CD4-positive, alpha-beta memory T cell (primary cell): ENCODE data around the gene SCFD2. TPM values are rescaled to one million over a fixed set of nuclear protein-coding genes. Genes with fewer than 3 reads are reported as not detected.

ENCODE experiments used
- CTCF ChIA-PET: fragments of 350-600 bp; sonication (Branson Sonifier 250); formaldehyde crosslinking; loops from one replicate; lab custom pipeline; 2021; ENCODE audit warnings: inconsistent platforms; ENCODE audit not compliant: partially characterized antibody; lab: Charles Lee
- POLR2A ChIA-PET: fragments of 350-600 bp; sonication (Branson Sonifier 250); formaldehyde crosslinking; loops from one replicate; lab custom pipeline; 2021; ENCODE audit not compliant: partially characterized antibody; lab: Charles Lee
- DNase-seq, 5 donors: peaks; one replicate each; pipeline versions ENCODE4 v3.0.0 to v3.0.0-alpha.2; 2020 to 2022; ENCODE audit warnings: mixed read lengths in 1 of 5
- H3K27ac ChIP-seq: one replicate; pipeline ENCODE4 v1.7.0; 2013; ENCODE audit warnings: low read depth, low read length
- H3K27me3 ChIP-seq: 2 replicates; pipeline ENCODE4 v1.7.0; 2013; ENCODE audit warnings: mild to moderate bottlenecking, low read length, moderate library complexity; ENCODE audit not compliant: insufficient read depth
- H3K36me3 ChIP-seq: 2 replicates; pipeline ENCODE4 v1.7.0; 2013; ENCODE audit warnings: mild to moderate bottlenecking, low read length, moderate library complexity; ENCODE audit not compliant: insufficient read depth
- H3K4me1 ChIP-seq: 2 replicates; pipeline ENCODE4 v1.7.0; 2013; ENCODE audit warnings: mild to moderate bottlenecking, low read length, moderate library complexity; ENCODE audit not compliant: insufficient read depth
- H3K4me3 ChIP-seq, 2 donors: one replicate each; pipeline ENCODE4 v1.7.0; 2013; ENCODE audit warnings: low read length in 2 of 2, mild to moderate bottlenecking in 1 of 2
- H3K9me3 ChIP-seq, 2 donors: one replicate each; pipeline ENCODE4 v1.7.0; 2013; ENCODE audit warnings: low read length in 2 of 2, control low read depth in 1 of 2; ENCODE audit not compliant: control insufficient read depth in 1 of 2
- H3K27ac Mint-ChIP-seq, 7 donors: one replicate each; pipeline ENCODE4 v1.8.0; 2020 to 2021; ENCODE audit warnings: mixed read lengths in 7 of 7, mild to moderate bottlenecking in 6 of 7, inconsistent platforms in 3 of 7, moderate library complexity in 3 of 7
- H3K27me3 Mint-ChIP-seq, 2 donors: one replicate each; pipeline ENCODE4 v1.8.0; 2020 to 2021; ENCODE audit warnings: mixed read lengths in 2 of 2
- H3K36me3 Mint-ChIP-seq, 2 donors: one replicate each; pipeline ENCODE4 v1.8.0; 2020 to 2021; ENCODE audit warnings: mixed read lengths in 2 of 2, inconsistent platforms in 1 of 2, mild to moderate bottlenecking in 1 of 2
- H3K4me1 Mint-ChIP-seq, 4 donors: one replicate each; pipeline ENCODE4 v1.8.0; 2020 to 2021; ENCODE audit warnings: mixed read lengths in 4 of 4, mild to moderate bottlenecking in 1 of 4
- H3K4me3 Mint-ChIP-seq, 8 donors: one replicate each; pipeline ENCODE4 v1.8.0; 2020 to 2021; ENCODE audit warnings: mixed read lengths in 8 of 8, mild to moderate bottlenecking in 7 of 8, moderate library complexity in 6 of 8, inconsistent platforms in 3 of 8
- H3K9me3 Mint-ChIP-seq, 8 donors: one replicate each; pipeline ENCODE4 v1.8.0; 2020 to 2021; ENCODE audit warnings: mixed read lengths in 8 of 8, mild to moderate bottlenecking in 5 of 8, inconsistent platforms in 3 of 8, moderate library complexity in 1 of 8
- intact Hi-C: fragments of 100-400 bp; cut with micrococcal nuclease; formaldehyde crosslinking; loops from one replicate; pipeline ENCODE4 v1.15.1; 2023
- polyA plus RNA-seq, 2 donors: library from polyadenylated mRNA; unstranded; fragments of 300-500 nt; fragmentation: Illumina TruSeq; gene quantifications; one replicate each; pipeline ENCODE4 v1.2.3, GENCODE V29; 2021
- total RNA-seq, 2 experiments: library from RNA; stranded (reverse); gene quantifications; one replicate each; pipeline ENCODE4 v1.2.3, GENCODE V29; 2021

Gene SCFD2
- total and polyA plus RNA-seq, 4 experiments from 2014 or later = 12.4 to 21.2 (median 13.5) TPM

DNA sequence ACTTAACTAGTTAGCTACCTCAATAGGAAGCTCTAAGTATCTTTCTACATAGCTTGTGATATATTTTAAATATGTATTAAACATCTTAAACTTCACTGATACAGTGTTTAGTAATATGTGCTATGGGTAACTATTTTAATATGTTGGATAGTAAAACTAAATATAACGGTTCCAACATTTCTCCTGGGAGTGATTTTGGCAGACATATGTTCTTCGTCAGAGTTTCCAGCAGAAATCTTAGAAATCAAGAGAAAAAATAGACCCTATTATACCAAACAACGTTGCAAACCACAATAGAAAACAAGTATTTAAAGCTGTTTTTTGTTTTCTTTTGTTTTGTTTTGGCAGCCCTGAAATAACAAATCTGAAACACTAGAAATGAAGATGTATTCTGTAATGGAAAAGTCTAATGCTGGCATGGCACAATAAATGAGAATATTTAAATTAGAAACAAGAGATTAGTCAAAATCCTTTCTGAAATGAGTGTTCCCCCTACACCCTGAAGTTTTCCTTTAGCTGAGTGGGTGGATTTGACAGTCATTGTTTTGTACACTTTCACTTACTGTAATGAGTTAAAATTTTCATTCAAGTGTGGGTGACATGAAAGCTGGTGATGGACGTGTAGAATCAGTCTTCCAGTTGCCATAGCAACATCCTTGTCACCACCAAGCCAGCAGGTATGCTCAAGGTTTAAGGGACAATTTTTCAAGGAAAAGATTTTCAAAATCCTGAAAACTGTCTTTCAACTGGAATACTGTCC, 233.5 kb downstream of the SCFD2 start:
- no peak overlapping the region for H3K27ac ChIP-seq
- no peaks in the 10 kb centered on the region for H3K4me1 ChIP-seq
- intact Hi-C loops = no loop called here
- no peaks in the 10 kb centered on the region for H3K27me3 ChIP-seq
- H3K4me1 Mint-ChIP-seq = peaks cover 0 to 3% (median 1%) of the 10 kb centered on the region in 4 donors
- H3K4me3 ChIP-seq = no peak overlapping the region
- no peaks in the 10 kb centered on the region for H3K36me3 ChIP-seq
- H3K4me3 Mint-ChIP-seq = no peak overlapping the region
- no peaks in the 10 kb centered on the region for H3K27me3 Mint-ChIP-seq
- ChIA-PET CTCF (interaction anchor here (1.7 kb wide), 1 partner anchor 8 kb away, joined by 5 read pairs; no protein-coding TSS in a partner anchor), POLR2A (no interaction called here)
- no peak for DNase-seq
- no peaks in the 10 kb centered on the region for H3K9me3 ChIP-seq
- peaks cover 0 to 4% (median 0%) of the 10 kb centered on the region in 8 donors for H3K9me3 Mint-ChIP-seq
- no peak overlapping the region for H3K27ac Mint-ChIP-seq
- H3K36me3 Mint-ChIP-seq = peaks cover 5 to 28% of the 10 kb centered on the region in 2 donors

DNA sequence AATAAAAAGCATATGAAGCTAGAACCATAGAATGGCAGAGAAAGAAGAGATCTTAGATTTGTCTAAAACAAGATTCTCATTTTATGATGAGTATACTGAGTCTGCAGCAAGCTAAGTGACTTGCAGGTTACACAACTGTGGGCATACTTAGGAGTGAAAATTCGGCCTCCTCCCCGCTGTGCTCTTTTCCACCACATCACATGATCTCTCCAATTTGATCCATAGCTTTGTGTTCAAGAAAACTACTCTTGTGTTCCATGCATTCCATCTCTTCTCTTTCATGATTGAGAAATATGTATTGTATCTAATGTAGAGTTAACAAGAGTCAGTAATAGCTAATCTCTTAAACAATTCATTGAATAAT, 234.3 kb downstream of the SCFD2 start:
- H3K4me1 ChIP-seq = no peaks in the 10 kb centered on the region
- ChIA-PET CTCF (no interaction called here), POLR2A (no interaction called here)
- Mint-ChIP-seq H3K4me3 (no peak overlapping the region), H3K9me3 (peaks cover 0 to 4% (median 0%) of the 10 kb centered on the region in 8 donors), H3K27ac (no peak overlapping the region), H3K27me3 (no peaks in the 10 kb centered on the region), H3K36me3 (peaks cover 5 to 29% of the 10 kb centered on the region in 2 donors), H3K4me1 (peaks cover 0 to 3% (median 1%) of the 10 kb centered on the region in 4 donors)
- intact Hi-C loops = no loop called here
- H3K4me3 ChIP-seq = no peak overlapping the region
- no peak for DNase-seq
- no peaks in the 10 kb centered on the region for H3K9me3 ChIP-seq
- no peak overlapping the region for H3K27ac ChIP-seq
- H3K36me3 ChIP-seq = no peaks in the 10 kb centered on the region
- no peaks in the 10 kb centered on the region for H3K27me3 ChIP-seq

DNA sequence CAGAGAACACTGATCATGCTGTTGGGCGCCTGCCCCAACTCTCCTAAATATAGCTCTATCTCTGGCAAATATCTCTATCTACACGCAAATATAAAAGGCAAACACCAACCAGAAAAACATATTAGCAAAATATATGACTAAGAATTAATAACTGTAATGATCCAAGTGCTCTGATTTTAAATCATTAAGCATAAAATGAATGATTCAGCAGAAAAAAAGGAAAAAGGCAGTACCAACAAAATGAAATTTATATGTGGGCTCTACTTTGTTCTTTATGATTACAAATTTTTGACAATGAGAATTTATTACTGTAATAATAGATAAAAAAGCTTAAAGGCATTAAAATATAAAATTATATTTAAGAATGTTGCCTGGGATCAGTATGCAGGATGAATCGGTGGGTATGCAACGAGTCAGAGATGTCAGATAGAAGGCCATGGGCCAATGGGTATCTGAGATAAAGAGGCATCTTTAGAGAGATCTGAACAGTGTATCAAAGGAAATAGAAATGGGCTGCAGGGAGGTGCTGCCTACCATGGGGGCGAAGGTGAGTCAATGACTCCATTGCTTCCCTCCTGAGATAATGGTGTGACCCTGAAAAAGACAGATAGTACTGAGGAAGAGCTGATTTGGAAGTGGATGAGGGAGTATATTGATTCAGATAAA, 234.8 kb downstream of the SCFD2 start:
- CTCF ChIA-PET = no interaction called here
- Histone ChIP-seq H3K27ac (no peak overlapping the region), H3K9me3 (no peaks in the 10 kb centered on the region), H3K4me1 (no peaks in the 10 kb centered on the region), H3K4me3 (no peak overlapping the region), H3K27me3 (no peaks in the 10 kb centered on the region), H3K36me3 (no peaks in the 10 kb centered on the region)
- Mint-ChIP-seq H3K4me1 (peaks cover 0 to 3% (median 1%) of the 10 kb centered on the region in 4 donors), H3K4me3 (no peak overlapping the region), H3K36me3 (peaks cover 5 to 28% of the 10 kb centered on the region in 2 donors), H3K27me3 (no peaks in the 10 kb centered on the region), H3K27ac (no peak overlapping the region), H3K9me3 (peaks cover 0 to 4% (median 0%) of the 10 kb centered on the region in 8 donors)
- intact Hi-C loops = no loop called here
- POLR2A ChIA-PET = no interaction called here
- DNase-seq = no peak

DNA sequence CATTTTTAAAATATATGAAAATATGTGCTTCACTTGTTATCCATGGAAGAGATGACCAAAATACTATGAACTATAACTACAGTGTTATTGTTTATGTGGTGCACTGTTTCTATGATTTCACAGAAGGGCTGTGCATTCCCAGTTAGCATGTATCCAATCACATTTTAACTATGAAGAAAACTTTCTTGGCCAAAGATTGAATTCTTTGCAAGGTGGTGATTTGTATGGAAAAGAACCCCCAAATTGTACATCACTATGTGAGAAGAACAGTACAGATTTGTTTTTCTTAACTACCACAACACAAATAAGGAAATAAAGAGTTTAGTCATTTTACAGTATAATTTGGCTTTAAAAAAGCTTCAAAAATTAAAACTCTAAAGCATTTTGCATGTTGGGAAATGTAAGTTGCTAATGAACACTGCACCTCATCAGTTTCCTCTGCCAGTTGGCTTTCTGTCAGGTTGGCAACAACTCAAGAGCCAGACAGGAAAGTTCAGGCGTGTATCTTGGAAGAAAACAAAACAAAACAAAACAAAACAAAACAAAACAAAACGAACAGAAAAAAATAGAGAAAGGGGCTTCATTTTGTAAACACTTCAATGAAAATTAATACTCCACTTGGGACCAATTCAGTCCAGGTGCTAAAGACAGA, 237.0 kb downstream of the SCFD2 start:
- Histone ChIP-seq H3K27ac (no peak overlapping the region), H3K27me3 (no peaks in the 10 kb centered on the region), H3K36me3 (no peaks in the 10 kb centered on the region), H3K9me3 (no peaks in the 10 kb centered on the region), H3K4me3 (no peak overlapping the region), H3K4me1 (no peaks in the 10 kb centered on the region)
- intact Hi-C loops = no loop called here
- Mint-ChIP-seq H3K9me3 (peaks cover 0 to 2% (median 0%) of the 10 kb centered on the region in 8 donors), H3K27me3 (no peaks in the 10 kb centered on the region), H3K4me1 (peaks cover 0 to 3% (median 1%) of the 10 kb centered on the region in 4 donors), H3K4me3 (no peak overlapping the region), H3K27ac (peak overlapping the region in 1 of 7 donors; percentile 15), H3K36me3 (peaks cover 5 to 32% of the 10 kb centered on the region in 2 donors)
- ChIA-PET CTCF (no interaction called here), POLR2A (no interaction called here)
- no peak for DNase-seq

DNA sequence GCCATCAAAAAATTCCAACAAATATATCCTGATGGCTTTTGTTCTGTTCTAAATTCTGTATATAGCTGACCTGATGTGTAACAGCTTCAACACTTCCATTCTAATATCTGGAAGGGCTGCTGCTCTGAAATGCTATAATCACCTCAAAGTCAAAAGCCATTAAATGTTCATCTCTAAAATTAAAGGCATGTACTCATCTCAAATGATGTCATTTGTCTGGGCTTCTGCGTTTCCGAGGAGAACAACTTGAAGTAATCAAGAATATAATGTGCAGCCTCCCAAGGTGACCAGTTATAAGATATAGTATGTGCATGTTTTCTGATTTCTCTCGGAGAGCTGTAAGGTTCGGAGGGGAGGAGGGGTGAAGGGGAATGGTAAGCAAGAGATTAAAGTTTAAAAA, 237.6 kb downstream of the SCFD2 start:
- no peaks in the 10 kb centered on the region for H3K36me3 ChIP-seq
- H3K9me3 ChIP-seq = no peaks in the 10 kb centered on the region
- intact Hi-C loops = no loop called here
- H3K4me3 ChIP-seq = no peak overlapping the region
- Mint-ChIP-seq H3K4me3 (no peak overlapping the region), H3K4me1 (peaks cover 0 to 3% (median 1%) of the 10 kb centered on the region in 4 donors), H3K27me3 (no peaks in the 10 kb centered on the region), H3K27ac (no peak overlapping the region), H3K36me3 (peaks cover 5 to 29% of the 10 kb centered on the region in 2 donors), H3K9me3 (peaks cover 0 to 2% (median 0%) of the 10 kb centered on the region in 8 donors)
- no peaks in the 10 kb centered on the region for H3K27me3 ChIP-seq
- no peaks in the 10 kb centered on the region for H3K4me1 ChIP-seq
- ChIA-PET POLR2A (no interaction called here), CTCF (no interaction called here)
- no peak for DNase-seq
- no peak overlapping the region for H3K27ac ChIP-seq

DNA sequence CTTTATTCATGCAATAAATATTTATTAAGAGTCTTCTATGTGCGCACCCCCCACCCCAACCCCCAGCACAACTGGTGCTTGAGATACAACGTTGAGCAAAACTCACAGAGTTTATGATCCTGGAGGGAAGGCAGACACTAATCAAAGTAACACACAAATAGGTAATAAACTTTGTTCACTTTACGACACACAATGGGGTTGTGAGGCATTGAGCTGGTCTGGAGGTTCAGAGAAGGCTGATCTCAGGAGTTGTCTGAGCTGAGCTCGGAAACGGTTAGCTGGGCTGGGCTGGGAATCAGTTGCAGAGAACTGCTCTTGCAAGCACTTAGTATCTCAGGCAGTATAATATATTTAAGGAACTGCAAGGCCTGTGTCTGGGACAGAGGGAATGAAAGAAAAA, 238.5 kb downstream of the SCFD2 start:
- CTCF ChIA-PET = no interaction called here
- H3K27ac ChIP-seq = no peak overlapping the region
- no peak for DNase-seq
- peaks cover 0 to 3% (median 1%) of the 10 kb centered on the region in 4 donors for H3K4me1 Mint-ChIP-seq
- H3K9me3 ChIP-seq = no peaks in the 10 kb centered on the region
- no peak overlapping the region for H3K4me3 Mint-ChIP-seq
- POLR2A ChIA-PET = no interaction called here
- peaks cover 0 to 2% (median 0%) of the 10 kb centered on the region in 8 donors for H3K9me3 Mint-ChIP-seq
- no peaks in the 10 kb centered on the region for H3K27me3 Mint-ChIP-seq
- peaks cover 2 to 29% of the 10 kb centered on the region in 2 donors for H3K36me3 Mint-ChIP-seq
- H3K4me1 ChIP-seq = no peaks in the 10 kb centered on the region
- no peaks in the 10 kb centered on the region for H3K36me3 ChIP-seq
- no peak overlapping the region for H3K4me3 ChIP-seq
- no peaks in the 10 kb centered on the region for H3K27me3 ChIP-seq
- H3K27ac Mint-ChIP-seq = no peak overlapping the region
- intact Hi-C loops = no loop called here

DNA sequence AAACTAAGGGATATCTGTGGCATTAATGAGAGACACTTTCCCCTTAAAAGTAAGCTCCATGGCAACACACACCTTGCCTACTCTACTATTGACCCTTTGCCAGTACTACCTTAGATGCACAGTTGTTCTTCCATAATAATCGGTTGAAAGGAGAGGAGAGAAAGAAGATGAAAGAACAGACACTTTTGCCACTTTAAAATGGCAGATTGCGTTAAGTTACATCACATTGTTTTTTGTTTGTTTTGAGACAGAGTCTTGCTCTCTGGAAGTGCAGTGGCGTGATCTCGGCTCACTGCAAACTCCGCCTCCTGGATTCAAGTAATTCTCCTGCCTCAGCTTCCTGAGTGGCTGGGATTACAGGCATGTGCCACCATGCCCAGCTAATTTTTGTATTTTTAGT, 239.8 kb downstream of the SCFD2 start:
- H3K9me3 Mint-ChIP-seq = no peaks in the 10 kb centered on the region
- no peak overlapping the region for H3K4me3 ChIP-seq
- no peaks in the 10 kb centered on the region for H3K36me3 ChIP-seq
- H3K4me1 Mint-ChIP-seq = peaks cover 0 to 3% (median under 1%) of the 10 kb centered on the region in 4 donors
- H3K4me3 Mint-ChIP-seq = no peak overlapping the region
- no peaks in the 10 kb centered on the region for H3K4me1 ChIP-seq
- H3K27ac Mint-ChIP-seq = no peak overlapping the region
- ChIA-PET CTCF (no interaction called here), POLR2A (no interaction called here)
- H3K27me3 ChIP-seq = no peaks in the 10 kb centered on the region
- no peak overlapping the region for H3K27ac ChIP-seq
- H3K27me3 Mint-ChIP-seq = no peaks in the 10 kb centered on the region
- H3K36me3 Mint-ChIP-seq = peaks cover 2 to 21% of the 10 kb centered on the region in 2 donors
- H3K9me3 ChIP-seq = no peaks in the 10 kb centered on the region
- DNase-seq = no peak
- intact Hi-C loops = no loop called here
